Thymus (tissue), 11 donors: ENCODE measurements around the gene SOX6. TPM values are rescaled to one million over a fixed set of nuclear protein-coding genes. Genes with fewer than 3 reads are reported as not detected.

Experiments used
- DNase-seq, 9 donors: peaks; one replicate each; pipeline ENCODE4 v3.0.0-alpha.2; 2013; ENCODE audit warnings: low spot score in 9 of 9, low read depth in 6 of 9, missing footprints in 1 of 9
- H3K27ac ChIP-seq, 2 donors: one replicate each; pipeline ENCODE4 v1.5.1; 2013; ENCODE audit warnings: control low read depth in 1 of 2, low read depth in 1 of 2, low read length in 1 of 2, mild to moderate bottlenecking in 1 of 2, moderate library complexity in 1 of 2
- H3K27me3 ChIP-seq, 2 donors: one replicate each; pipeline ENCODE4 v1.5.1; 2013; ENCODE audit warnings: low read length in 1 of 2; ENCODE audit not compliant: control insufficient read depth in 2 of 2, insufficient read depth in 1 of 2
- H3K36me3 ChIP-seq, 2 donors: one replicate each; pipeline ENCODE4 v1.5.1; 2013; ENCODE audit warnings: low read length in 1 of 2, mild to moderate bottlenecking in 1 of 2, moderate library complexity in 1 of 2; ENCODE audit not compliant: control insufficient read depth in 2 of 2, insufficient read depth in 2 of 2
- H3K4me1 ChIP-seq, 2 donors: one replicate each; pipeline ENCODE4 v1.5.1; 2013; ENCODE audit warnings: low read length in 2 of 2; ENCODE audit not compliant: control insufficient read depth in 2 of 2, insufficient read depth in 2 of 2
- H3K4me3 ChIP-seq, 2 donors: one replicate each; pipeline ENCODE4 v1.5.1; 2013; ENCODE audit warnings: low read length in 2 of 2, control low read depth in 1 of 2, mild to moderate bottlenecking in 1 of 2
- H3K9me3 ChIP-seq, 2 donors: one replicate each; pipeline ENCODE4 v1.5.1; 2013; ENCODE audit warnings: low read length in 1 of 2, mild to moderate bottlenecking in 1 of 2; ENCODE audit not compliant: control insufficient read depth in 2 of 2, insufficient read depth in 1 of 2
- WGBS: extraction: QIAGEN DNeasy Blood & Tissue Kit; methylation state at CpG from one replicate; pipeline ENCODE4 v1.1.7; 2013; 5-methylcytosine and 5-hydroxymethylcytosine counted together
- polyA plus RNA-seq: library from polyadenylated mRNA; stranded (reverse); fragments of 200-250 nt; gene quantifications from one replicate; pipeline ENCODE4 v1.2.3, GENCODE V29; 2013
- total RNA-seq: library from RNA; stranded (reverse); fragments of 120-200 nt; gene quantifications from one replicate; pipeline ENCODE4 v1.2.4, GENCODE V29; 2013
- donor health status: healthy.

Gene SOX6
- total and polyA plus RNA-seq, 2 donors, result 1.2 to 3.0 TPM

DNA sequence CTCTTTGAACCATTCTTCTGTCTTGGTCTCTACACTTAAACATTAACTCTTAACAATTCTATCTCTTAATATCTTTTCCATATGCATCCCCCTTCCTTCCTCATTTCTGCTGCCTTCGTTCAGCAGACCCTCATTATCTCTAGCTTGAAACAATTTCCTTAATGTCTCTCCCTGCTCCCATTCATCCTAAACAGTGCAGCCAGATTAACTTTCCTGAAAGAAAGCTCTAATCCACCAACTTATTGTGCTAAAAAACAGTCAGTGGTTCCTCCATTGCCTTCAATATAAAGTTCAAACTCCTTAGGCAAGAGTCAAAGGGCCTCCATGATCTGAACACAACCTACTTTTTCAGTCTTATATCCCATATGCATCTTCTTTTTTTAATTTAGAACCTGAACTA lies 42.5 kb downstream of the SOX6 start:
- no peak overlapping the region for H3K27ac ChIP-seq

DNA sequence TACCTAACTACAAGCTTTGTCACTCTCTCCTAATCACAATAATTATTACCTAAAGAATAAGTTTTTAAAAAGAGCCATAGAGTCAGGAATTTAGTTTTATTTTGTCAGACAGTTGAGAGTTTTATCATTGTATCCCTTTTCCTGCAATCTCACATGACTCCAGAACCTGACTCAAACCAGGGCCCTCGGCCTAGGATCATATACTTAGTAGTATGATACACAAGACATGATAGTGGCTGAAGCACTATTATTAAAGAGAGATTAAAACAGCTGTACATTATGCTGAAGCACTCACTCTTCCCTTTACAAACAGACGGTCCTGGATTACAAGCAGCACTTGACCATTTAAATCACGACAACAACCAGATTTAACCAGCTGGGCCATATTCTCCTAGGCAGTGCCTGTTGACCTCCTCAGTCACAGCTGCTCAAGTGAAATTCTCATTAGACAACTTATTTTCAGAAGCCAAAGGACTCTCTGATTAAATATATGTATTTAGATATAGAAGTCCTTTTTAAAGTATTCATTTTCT lies 44.0 kb downstream of the SOX6 start:
- no peak for DNase-seq
- Histone ChIP-seq H3K27me3 (no peaks in the 10 kb centered on the region), H3K27ac (no peak overlapping the region), H3K4me3 (no peak overlapping the region), H3K4me1 (no peaks in the 10 kb centered on the region), H3K9me3 (no peaks in the 10 kb centered on the region), H3K36me3 (no peaks in the 10 kb centered on the region)
- WGBS, result 92% methylated on average over 3 of the region's 3 CpGs

More for the DNA sequence above, 42.5 kb downstream of the SOX6 start:
- Histone ChIP-seq H3K4me3 (no peak overlapping the region), H3K4me1 (no peaks in the 10 kb centered on the region), H3K27me3 (no peaks in the 10 kb centered on the region), H3K36me3 (no peaks in the 10 kb centered on the region), H3K9me3 (no peaks in the 10 kb centered on the region)
- 30% methylated on average over 1 of the region's 1 CpG for WGBS
- DNase-seq, result no peak

DNA sequence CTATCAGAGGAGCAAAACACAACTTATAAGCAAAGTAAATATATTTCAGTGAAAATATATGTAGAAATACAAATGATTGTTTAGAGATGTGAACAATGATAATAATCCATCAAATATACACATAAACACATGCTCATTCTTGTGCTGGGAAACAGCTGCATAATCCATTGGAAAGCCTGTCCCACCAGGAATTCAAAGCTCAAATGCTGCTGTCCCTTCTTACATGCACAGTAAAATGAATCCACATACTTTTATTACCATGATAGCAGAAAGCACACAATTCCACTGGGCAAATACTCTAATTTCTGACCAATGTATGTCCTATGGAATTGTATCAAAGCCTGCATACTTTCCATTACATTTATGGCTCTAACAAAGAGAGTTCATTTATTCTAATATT lies 44.5 kb downstream of the SOX6 start:
- no peaks in the 10 kb centered on the region for H3K36me3 ChIP-seq
- no peak overlapping the region for H3K27ac ChIP-seq
- DNase-seq, result no peak
- no peaks in the 10 kb centered on the region for H3K27me3 ChIP-seq
- H3K4me1 ChIP-seq, result no peaks in the 10 kb centered on the region
- H3K4me3 ChIP-seq, result no peak overlapping the region
- H3K9me3 ChIP-seq, result no peaks in the 10 kb centered on the region

DNA sequence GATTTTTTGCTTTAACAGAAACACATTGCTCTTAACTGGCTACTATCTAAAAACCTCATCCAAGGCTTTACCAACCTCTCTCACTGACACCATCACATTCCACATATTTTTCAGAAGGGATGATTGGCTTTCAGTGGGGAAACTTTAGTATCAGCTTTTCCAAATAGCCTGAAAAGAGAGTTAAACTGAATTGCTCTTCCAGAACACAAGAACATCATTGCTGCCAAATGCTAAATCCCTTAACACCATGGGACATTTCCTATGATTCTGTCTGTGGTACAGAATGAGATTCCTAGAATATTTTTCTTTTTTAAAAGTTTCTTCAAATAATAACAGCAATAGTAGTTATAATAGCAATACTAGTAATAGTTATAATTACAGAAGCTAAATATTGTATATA lies 45.4 kb downstream of the SOX6 start:
- H3K36me3 ChIP-seq, result no peaks in the 10 kb centered on the region
- H3K27ac ChIP-seq, result no peak overlapping the region
- H3K27me3 ChIP-seq, result no peaks in the 10 kb centered on the region
- DNase-seq, result no peak
- H3K4me3 ChIP-seq, result no peak overlapping the region
- no peaks in the 10 kb centered on the region for H3K9me3 ChIP-seq
- no peaks in the 10 kb centered on the region for H3K4me1 ChIP-seq

DNA sequence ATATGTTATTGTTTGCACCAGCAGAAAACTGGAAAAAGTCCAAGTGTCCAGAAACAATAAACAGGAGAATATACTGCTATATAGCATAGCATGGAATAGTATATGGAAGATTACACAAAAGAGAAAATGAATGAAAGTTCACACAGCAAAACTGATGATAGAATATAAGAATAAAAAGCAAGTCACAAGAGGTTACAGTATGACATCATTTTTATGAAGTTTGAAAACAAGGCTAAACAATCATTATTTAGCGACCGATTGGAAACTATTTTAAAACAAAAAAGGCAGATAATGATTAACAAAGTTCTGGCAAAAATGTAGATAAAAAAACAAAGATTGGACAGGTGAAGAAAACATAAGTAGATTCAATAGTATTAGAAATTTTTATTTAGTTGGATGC lies 47.1 kb downstream of the SOX6 start:
- Histone ChIP-seq H3K9me3 (no peaks in the 10 kb centered on the region), H3K4me3 (no peak overlapping the region), H3K36me3 (no peaks in the 10 kb centered on the region), H3K27me3 (no peaks in the 10 kb centered on the region), H3K4me1 (no peaks in the 10 kb centered on the region), H3K27ac (no peak overlapping the region)
- WGBS, result 96% methylated on average over 2 of the region's 2 CpGs
- DNase-seq, result no peak

DNA sequence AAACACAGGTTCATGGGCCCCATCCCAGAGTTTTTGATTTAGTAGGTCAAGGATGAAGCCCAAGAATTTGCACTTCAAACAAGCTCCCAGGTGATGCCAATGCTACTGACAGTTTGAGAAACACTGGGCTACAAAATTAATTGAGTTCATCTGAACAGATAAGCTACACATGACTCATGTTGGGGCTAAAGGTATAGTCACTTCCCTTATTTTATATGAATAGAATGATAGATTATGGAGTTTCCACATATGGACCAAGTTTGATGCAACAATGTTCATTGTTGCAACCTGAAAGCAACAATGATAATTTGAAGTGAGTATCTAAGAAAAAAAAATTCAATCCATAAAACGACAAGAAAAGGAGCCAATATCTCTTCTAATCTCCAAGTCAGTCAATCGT lies 54.9 kb downstream of the SOX6 start:
- Histone ChIP-seq H3K4me3 (no peak overlapping the region), H3K36me3 (no peaks in the 10 kb centered on the region), H3K27ac (no peak overlapping the region), H3K27me3 (no peaks in the 10 kb centered on the region), H3K9me3 (no peaks in the 10 kb centered on the region), H3K4me1 (no peaks in the 10 kb centered on the region)
- no peak for DNase-seq
- 98% methylated on average over 2 of the region's 2 CpGs for WGBS

DNA sequence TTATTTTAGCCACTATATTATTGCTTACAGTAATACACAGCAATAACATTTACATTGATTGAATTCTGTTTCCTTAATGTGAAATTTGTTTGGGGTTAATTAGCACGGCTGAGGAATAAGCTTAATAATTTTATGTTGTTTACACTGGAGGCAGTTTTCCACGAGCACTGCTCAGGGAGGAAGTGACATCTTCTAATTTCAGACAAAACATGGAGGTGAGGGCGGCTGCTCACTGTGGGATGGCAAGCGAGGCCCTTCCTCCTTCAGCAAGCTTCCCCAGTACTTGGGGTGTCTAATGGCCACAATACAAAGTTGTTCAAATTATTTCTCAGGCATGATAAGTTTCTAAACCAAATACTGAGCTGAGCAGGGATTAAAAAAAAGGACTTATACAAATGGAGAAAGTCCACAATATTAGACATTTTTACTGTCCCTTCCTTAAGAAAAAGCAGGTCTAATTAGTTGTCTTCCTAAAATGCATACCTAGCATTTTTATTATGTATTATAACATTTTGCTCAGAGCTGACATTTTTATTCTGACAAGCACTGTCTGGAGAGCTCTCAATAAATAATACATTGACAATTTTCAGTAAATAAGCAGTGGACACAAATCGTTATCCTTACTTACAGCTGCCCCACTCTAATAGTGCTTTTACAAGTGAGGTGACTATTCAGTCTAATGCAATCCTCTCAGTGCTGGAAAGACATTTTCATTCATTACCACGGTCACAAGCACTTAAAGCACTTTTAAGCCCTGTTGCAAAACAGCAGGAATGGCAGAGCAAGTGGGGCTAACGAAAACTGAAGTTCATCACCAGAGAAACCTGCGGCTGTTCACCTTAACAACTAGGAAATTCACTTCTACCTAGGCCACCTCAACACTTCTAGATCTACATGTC lies 56.2 kb downstream of the SOX6 start:
- WGBS, result 91% methylated on average over 8 of the region's 8 CpGs
- DNase-seq, result no peak
- H3K27ac ChIP-seq, result no peak overlapping the region
- no peaks in the 10 kb centered on the region for H3K4me1 ChIP-seq
- H3K36me3 ChIP-seq, result no peaks in the 10 kb centered on the region
- H3K9me3 ChIP-seq, result no peaks in the 10 kb centered on the region
- H3K4me3 ChIP-seq, result no peak overlapping the region
- no peaks in the 10 kb centered on the region for H3K27me3 ChIP-seq

DNA sequence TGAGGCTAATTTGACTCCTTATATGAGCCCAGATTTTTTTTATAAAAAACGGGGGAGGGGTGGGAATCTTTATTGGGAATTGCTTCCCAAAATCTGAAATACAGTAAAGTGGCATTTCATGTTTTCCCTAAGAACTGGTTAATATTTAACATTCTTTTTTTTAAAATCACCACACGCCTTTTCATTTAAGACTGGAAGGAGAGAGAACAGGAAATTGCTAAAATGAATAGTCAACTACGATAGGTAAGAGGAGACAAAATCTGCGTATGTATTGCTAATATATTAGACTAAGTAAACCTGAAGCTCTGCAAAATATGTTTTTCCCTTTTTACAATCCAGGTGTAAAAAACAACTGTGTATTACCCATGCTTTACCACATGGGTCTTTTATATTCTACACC lies 57.0 kb downstream of the SOX6 start:
- Histone ChIP-seq H3K36me3 (no peaks in the 10 kb centered on the region), H3K27me3 (no peaks in the 10 kb centered on the region), H3K4me3 (no peak overlapping the region), H3K27ac (no peak overlapping the region), H3K4me1 (no peaks in the 10 kb centered on the region), H3K9me3 (no peaks in the 10 kb centered on the region)
- DNase-seq, result no peak
- 97% methylated on average over 4 of the region's 4 CpGs for WGBS

DNA sequence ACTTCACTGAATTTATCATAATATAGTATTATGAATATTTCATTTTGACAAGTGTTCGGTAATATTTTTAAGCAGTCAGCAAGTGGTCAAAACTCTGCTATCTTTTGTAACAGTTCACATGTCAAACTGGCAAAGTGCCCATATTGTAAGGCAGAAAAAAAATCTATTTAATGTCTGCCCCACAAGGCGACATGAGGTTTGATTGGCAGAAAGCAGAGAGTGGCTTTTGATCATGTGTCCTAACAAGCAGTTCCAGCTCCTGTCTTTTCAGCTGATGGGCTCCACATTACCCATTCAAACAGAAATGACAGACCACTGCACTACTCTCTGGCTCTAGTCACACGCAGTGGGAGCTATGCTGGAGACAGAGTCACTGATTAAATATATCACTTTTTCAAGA lies 59.0 kb downstream of the SOX6 start:
- DNase-seq, result no peak
- WGBS, result 91% methylated on average over 3 of the region's 3 CpGs
- Histone ChIP-seq H3K27me3 (no peaks in the 10 kb centered on the region), H3K9me3 (no peaks in the 10 kb centered on the region), H3K27ac (no peak overlapping the region), H3K4me3 (no peak overlapping the region), H3K4me1 (no peaks in the 10 kb centered on the region), H3K36me3 (no peaks in the 10 kb centered on the region)
